HepG2 (cell line): Measurements from ENCODE around the gene EEFSEC. TPM values are rescaled to one million over a fixed set of nuclear protein-coding genes. Genes with fewer than 3 reads are reported as not detected.
A peak's percentile ranks its signal among the peaks of the same experiment; 100 is the strongest.

Experiments used
- FOXA1 ChIP-seq, 2 experiments: fragments of 450-650 bp in 1 of 2; sonication (generic) in 1 of 2; formaldehyde crosslinking in 1 of 2; IDR thresholded peaks; 2 replicates each; pipeline versions ENCODE4 v1.4.0 to v1.6.1; 2016 to 2020; ENCODE audit warnings: missing genetic modification reagents in 1 of 2
- HIVEP1 ChIP-seq: sonication (generic); formaldehyde crosslinking; IDR thresholded peaks from 2 replicates; pipeline ENCODE4 v1.4.0; 2020; ENCODE audit warnings: mild to moderate bottlenecking, missing genetic modification reagents
- KDM1A ChIP-seq: IDR thresholded peaks from 2 replicates; pipeline ENCODE4 v1.6.1; 2016; ENCODE audit warnings: missing compliant biosample characterization
- PHF20 ChIP-seq: sonication (generic); formaldehyde crosslinking; IDR thresholded peaks from 2 replicates; pipeline ENCODE4 v1.5.0; 2020; ENCODE audit warnings: mild to moderate bottlenecking, missing genetic modification reagents
- PHF8 ChIP-seq: sonication (generic); formaldehyde crosslinking; IDR thresholded peaks from 2 replicates; pipeline ENCODE4 v1.5.0; 2020; ENCODE audit warnings: missing genetic modification reagents
- RAD51 ChIP-seq: fragments of 450-650 bp; IDR thresholded peaks from 2 replicates; pipeline ENCODE4 v1.6.1; 2016; ENCODE audit warnings: borderline replicate concordance
- TCF7 ChIP-seq: sonication (generic); IDR thresholded peaks from 2 replicates; pipeline ENCODE4 v1.6.1; 2016; ENCODE audit warnings: antibody characterized with exemption, low read depth
- ZIK1 ChIP-seq: sonication (generic); formaldehyde crosslinking; IDR thresholded peaks from 2 replicates; pipeline ENCODE4 v1.5.0; 2020; ENCODE audit warnings: mild to moderate bottlenecking, low read depth, missing genetic modification reagents, borderline replicate concordance
- ZNF343 ChIP-seq: sonication (generic); formaldehyde crosslinking; IDR thresholded peaks from 2 replicates; pipeline ENCODE4 v1.4.0; 2020; ENCODE audit warnings: mild to moderate bottlenecking, missing genetic modification reagents
- polyA plus RNA-seq, 8 experiments: library from polyadenylated mRNA; depleted of rRNA in 3 of 8; stranded (reverse) in 7 of 8; unstranded in 1 of 8; fragments of >200 nt; fragmentation: Illumina TruSeq in 4 of 8; extraction: Trizol in 4 of 8; gene quantifications; 2 replicates each; pipeline versions ENCODE4 v1.2.1 to v1.2.3, GENCODE V29; 2011 to 2016; ENCODE audit warnings: low read depth in 4 of 8, missing spikeins in 1 of 8, mixed read lengths in 1 of 8; ENCODE audit not compliant: insufficient read depth in 1 of 8
- total RNA-seq, 5 experiments: library from RNA; depleted of rRNA; stranded (reverse); fragments of >200 nt; fragmentation: Illumina TruSeq; extraction: Trizol; gene quantifications; 2 replicates each; pipeline ENCODE4 v1.2.3, GENCODE V29; 2016; ENCODE audit warnings: low read depth in 1 of 5
- TF ChIP-seq, protein P1 (sequence below): sonication (generic); formaldehyde crosslinking; IDR thresholded peaks from 2 replicates; pipeline ENCODE4 v1.4.0; 2020; ENCODE audit warnings: missing genetic modification reagents
- TF ChIP-seq, protein P2 (sequence below): sonication (generic); formaldehyde crosslinking; conservative IDR thresholded peaks from 2 replicates; pipeline ENCODE4 v1.4.0; 2020; ENCODE audit warnings: missing genetic modification reagents
- TF ChIP-seq, protein P3 (sequence below): IDR thresholded peaks from 2 replicates; pipeline ENCODE4 v1.6.1; 2016; ENCODE audit warnings: mild to moderate bottlenecking
- TF ChIP-seq, protein P4 (sequence below): sonication (generic); formaldehyde crosslinking; conservative IDR thresholded peaks from 2 replicates; pipeline ENCODE4 v1.8.0; 2022; ENCODE audit warnings: missing genetic modification reagents
- TF ChIP-seq, protein P5 (sequence below): sonication (generic); formaldehyde crosslinking; IDR thresholded peaks from 2 replicates; pipeline ENCODE4 v1.4.0; 2020; ENCODE audit warnings: missing genetic modification reagents
- TF ChIP-seq, protein P6 (sequence below): sonication (generic); formaldehyde crosslinking; IDR thresholded peaks from 2 replicates; pipeline ENCODE4 v1.8.1; 2022; ENCODE audit warnings: mild to moderate bottlenecking, missing genetic modification reagents
- TF ChIP-seq, protein P7 (sequence below): sonication (generic); formaldehyde crosslinking; IDR thresholded peaks from 2 replicates; pipeline ENCODE4 v1.5.0; 2020; ENCODE audit warnings: missing genetic modification reagents, mild to moderate bottlenecking, borderline replicate concordance
- TF ChIP-seq, protein P8 (sequence below): sonication (generic); formaldehyde crosslinking; conservative IDR thresholded peaks from 2 replicates; pipeline ENCODE4 v1.8.0; 2022; ENCODE audit warnings: low read depth, missing genetic modification reagents

Gene EEFSEC
- total and polyA plus RNA-seq, 2 of the 13 experiments (the other 11 are each of a cell fraction or from before 2014, with no cell fraction given): 6.4 to 24.2 TPM

DNA sequence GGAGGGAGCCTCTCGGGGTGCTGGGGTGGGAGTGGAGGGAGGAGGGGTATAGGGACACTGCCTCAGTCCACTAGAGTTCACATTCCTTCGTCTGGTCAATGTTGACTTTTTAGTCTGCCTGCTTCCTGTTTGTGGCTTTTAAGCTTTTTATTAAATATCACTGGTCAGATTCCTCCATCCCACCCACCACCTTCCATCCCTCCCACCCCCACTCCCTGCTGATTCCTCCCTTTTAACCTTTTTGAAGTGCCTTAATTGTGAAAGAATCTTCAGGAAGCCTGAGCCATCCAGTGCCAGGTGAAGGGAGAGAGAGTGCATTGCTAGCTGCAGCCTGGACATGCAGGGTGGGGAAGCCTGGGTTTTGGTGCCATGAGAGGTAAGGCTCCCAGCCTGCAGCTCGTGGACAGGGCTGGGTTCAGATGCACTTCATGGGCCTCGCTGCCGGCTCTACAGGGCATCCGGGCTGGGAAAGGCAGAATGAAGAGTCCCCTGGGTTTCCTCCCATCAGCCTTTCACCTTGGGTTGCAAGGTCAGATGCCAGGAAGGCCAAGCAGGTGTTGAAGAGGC lies 207.5 kb downstream of the EEFSEC start (continued):
- TF ChIP-seq, protein P1, sequence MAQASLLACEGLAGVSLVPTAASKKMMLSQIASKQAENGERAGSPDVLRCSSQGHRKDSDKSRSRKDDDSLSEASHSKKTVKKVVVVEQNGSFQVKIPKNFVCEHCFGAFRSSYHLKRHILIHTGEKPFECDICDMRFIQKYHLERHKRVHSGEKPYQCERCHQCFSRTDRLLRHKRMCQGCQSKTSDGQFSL: no peak; the same call in 1 of the 2 replicates
- TF ChIP-seq, protein P2, sequence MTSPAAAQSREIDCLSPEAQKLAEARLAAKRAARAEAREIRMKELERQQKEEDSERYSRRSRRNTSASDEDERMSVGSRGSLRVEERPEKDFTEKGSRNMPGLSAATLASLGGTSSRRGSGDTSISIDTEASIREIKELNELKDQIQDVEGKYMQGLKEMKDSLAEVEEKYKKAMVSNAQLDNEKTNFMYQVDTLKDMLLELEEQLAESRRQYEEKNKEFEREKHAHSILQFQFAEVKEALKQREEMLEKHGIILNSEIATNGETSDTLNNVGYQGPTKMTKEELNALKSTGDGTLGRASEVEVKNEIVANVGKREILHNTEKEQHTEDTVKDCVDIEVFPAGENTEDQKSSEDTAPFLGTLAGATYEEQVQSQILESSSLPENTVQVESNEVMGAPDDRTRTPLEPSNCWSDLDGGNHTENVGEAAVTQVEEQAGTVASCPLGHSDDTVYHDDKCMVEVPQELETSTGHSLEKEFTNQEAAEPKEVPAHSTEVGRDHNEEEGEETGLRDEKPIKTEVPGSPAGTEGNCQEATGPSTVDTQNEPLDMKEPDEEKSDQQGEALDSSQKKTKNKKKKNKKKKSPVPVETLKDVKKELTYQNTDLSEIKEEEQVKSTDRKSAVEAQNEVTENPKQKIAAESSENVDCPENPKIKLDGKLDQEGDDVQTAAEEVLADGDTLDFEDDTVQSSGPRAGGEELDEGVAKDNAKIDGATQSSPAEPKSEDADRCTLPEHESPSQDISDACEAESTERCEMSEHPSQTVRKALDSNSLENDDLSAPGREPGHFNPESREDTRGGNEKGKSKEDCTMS: no peak
- TF ChIP-seq, protein P3, sequence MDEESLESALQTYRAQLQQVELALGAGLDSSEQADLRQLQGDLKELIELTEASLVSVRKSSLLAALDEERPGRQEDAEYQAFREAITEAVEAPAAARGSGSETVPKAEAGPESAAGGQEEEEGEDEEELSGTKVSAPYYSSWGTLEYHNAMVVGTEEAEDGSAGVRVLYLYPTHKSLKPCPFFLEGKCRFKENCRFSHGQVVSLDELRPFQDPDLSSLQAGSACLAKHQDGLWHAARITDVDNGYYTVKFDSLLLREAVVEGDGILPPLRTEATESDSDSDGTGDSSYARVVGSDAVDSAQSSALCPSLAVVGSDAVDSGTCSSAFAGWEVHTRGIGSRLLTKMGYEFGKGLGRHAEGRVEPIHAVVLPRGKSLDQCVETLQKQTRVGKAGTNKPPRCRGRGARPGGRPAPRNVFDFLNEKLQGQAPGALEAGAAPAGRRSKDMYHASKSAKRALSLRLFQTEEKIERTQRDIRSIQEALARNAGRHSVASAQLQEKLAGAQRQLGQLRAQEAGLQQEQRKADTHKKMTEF (CRISPR knock-in tag): peak; percentile 47; the same call in 1 of the 2 replicates
- TF ChIP-seq, protein P4, sequence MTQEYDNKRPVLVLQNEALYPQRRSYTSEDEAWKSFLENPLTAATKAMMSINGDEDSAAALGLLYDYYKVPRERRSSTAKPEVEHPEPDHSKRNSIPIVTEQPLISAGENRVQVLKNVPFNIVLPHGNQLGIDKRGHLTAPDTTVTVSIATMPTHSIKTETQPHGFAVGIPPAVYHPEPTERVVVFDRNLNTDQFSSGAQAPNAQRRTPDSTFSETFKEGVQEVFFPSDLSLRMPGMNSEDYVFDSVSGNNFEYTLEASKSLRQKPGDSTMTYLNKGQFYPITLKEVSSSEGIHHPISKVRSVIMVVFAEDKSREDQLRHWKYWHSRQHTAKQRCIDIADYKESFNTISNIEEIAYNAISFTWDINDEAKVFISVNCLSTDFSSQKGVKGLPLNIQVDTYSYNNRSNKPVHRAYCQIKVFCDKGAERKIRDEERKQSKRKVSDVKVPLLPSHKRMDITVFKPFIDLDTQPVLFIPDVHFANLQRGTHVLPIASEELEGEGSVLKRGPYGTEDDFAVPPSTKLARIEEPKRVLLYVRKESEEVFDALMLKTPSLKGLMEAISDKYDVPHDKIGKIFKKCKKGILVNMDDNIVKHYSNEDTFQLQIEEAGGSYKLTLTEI (CRISPR knock-in tag): no peak
- no peak for TF ChIP-seq ZIK1 (CRISPR knock-in tag)
- no peak for TF ChIP-seq RAD51
- TF ChIP-seq, protein P5, sequence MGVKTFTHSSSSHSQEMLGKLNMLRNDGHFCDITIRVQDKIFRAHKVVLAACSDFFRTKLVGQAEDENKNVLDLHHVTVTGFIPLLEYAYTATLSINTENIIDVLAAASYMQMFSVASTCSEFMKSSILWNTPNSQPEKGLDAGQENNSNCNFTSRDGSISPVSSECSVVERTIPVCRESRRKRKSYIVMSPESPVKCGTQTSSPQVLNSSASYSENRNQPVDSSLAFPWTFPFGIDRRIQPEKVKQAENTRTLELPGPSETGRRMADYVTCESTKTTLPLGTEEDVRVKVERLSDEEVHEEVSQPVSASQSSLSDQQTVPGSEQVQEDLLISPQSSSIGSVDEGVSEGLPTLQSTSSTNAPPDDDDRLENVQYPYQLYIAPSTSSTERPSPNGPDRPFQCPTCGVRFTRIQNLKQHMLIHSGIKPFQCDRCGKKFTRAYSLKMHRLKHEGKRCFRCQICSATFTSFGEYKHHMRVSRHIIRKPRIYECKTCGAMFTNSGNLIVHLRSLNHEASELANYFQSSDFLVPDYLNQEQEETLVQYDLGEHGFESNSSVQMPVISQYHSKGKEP (CRISPR knock-in tag): no peak
- TF ChIP-seq FOXA1 (IDR thresholded peaks at IDR 0.05): 0 out of 2 replicates have a peak, but pooled peaks have one; percentile 28
- TF ChIP-seq FOXA1 (CRISPR knock-in tag; IDR thresholded peaks at IDR 0.05): peak; percentile 83
- TF ChIP-seq TCF7: peak; percentile 60
- no peak for TF ChIP-seq PHF20 (CRISPR knock-in tag)
- TF ChIP-seq, protein P6, sequence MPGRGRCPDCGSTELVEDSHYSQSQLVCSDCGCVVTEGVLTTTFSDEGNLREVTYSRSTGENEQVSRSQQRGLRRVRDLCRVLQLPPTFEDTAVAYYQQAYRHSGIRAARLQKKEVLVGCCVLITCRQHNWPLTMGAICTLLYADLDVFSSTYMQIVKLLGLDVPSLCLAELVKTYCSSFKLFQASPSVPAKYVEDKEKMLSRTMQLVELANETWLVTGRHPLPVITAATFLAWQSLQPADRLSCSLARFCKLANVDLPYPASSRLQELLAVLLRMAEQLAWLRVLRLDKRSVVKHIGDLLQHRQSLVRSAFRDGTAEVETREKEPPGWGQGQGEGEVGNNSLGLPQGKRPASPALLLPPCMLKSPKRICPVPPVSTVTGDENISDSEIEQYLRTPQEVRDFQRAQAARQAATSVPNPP (CRISPR knock-in tag): no peak
- no peak for TF ChIP-seq PHF8
- TF ChIP-seq, protein P7, sequence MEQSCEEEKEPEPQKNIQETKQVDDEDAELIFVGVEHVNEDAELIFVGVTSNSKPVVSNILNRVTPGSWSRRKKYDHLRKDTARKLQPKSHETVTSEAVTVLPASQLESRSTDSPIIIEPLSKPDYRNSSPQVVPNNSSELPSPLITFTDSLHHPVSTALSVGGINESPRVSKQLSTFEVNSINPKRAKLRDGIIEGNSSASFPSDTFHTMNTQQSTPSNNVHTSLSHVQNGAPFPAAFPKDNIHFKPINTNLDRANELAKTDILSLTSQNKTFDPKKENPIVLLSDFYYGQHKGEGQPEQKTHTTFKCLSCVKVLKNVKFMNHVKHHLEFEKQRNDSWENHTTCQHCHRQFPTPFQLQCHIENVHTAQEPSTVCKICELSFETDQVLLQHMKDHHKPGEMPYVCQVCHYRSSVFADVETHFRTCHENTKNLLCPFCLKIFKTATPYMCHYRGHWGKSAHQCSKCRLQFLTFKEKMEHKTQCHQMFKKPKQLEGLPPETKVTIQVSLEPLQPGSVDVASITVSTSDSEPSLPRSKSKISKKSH (CRISPR knock-in tag): no peak
- TF ChIP-seq ZNF343 (CRISPR knock-in tag): no peak
- TF ChIP-seq, protein P8, sequence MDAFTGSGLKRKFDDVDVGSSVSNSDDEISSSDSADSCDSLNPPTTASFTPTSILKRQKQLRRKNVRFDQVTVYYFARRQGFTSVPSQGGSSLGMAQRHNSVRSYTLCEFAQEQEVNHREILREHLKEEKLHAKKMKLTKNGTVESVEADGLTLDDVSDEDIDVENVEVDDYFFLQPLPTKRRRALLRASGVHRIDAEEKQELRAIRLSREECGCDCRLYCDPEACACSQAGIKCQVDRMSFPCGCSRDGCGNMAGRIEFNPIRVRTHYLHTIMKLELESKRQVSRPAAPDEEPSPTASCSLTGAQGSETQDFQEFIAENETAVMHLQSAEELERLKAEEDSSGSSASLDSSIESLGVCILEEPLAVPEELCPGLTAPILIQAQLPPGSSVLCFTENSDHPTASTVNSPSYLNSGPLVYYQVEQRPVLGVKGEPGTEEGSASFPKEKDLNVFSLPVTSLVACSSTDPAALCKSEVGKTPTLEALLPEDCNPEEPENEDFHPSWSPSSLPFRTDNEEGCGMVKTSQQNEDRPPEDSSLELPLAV: no peak
- TF ChIP-seq HIVEP1 (CRISPR knock-in tag): no peak
- TF ChIP-seq KDM1A (CRISPR knock-in tag): no peak
